Lower leg skin (tissue), 4 donors: ENCODE data around the gene CSRP3. TPM values are rescaled to one million over a fixed set of nuclear protein-coding genes. Genes with fewer than 3 reads are reported as not detected.

Experiments
- DNase-seq, 2 donors: peaks; one replicate each; pipeline ENCODE4 v3.0.0-alpha.2; 2019; ENCODE audit warnings: low spot score in 2 of 2
- H3K4me3 ChIP-seq: fragments of 200-600 bp; sonication (generic); 2 replicates; pipeline ENCODE4 v1.5.1; 2017; ENCODE audit warnings: mild to moderate bottlenecking, low read depth; ENCODE audit not compliant: poor library complexity, severe bottlenecking
- POLR2A ChIP-seq, 2 donors: fragments of 450-650 bp; IDR thresholded peaks; one replicate each; pipeline ENCODE4 v1.6.1; 2016 to 2017; ENCODE audit warnings: antibody characterized with exemption in 2 of 2, mild to moderate bottlenecking in 1 of 2, moderate library complexity in 1 of 2
- WGBS, 2 donors: methylation state at CpG; one replicate each; pipeline ENCODE4 v1.1.5; 2018; 5-methylcytosine and 5-hydroxymethylcytosine counted together
- intact Hi-C: fragments of 100-400 bp; cut with DNase I; formaldehyde crosslinking; loops from one replicate; pipeline ENCODE4 v1.15.0; 2023; ENCODE audit warnings: low total_unique reads
- total RNA-seq, 4 donors: library from RNA; depleted of rRNA; stranded (reverse); fragments of >200 nt; gene quantifications; one replicate each; pipeline ENCODE4 v1.1.0, GENCODE V29; 2016
- TF ChIP-seq, protein P1 (sequence below), 3 donors: fragments of 450-650 bp; IDR thresholded peaks; one replicate each; pipeline ENCODE4 v1.5.1; 2016; ENCODE audit warnings: antibody characterized with exemption in 3 of 3, mild to moderate bottlenecking in 3 of 3, moderate library complexity in 2 of 3

The CSRP3 gene
- total RNA-seq, 4 donors from 2014 or later, result not detected

DNA sequence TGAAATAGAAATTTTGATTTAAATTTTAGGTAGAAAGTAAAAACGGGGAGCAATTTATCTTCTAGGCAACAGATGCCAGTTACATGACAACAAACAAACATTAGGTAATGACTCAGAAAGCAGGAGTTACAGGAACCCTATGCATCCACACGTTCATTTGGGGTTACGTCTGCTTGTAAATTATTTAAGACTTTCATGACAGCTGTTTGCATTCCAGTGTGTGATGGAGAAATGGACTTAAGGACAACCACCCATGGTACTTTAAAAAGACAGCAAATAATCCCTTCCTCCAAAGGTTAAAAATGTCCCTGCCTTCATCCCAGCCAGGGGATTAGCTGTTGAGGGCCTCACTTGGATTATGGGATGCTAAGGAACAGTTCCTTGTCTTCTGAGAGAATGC is 27.2 kb upstream of the CSRP3 start:
- intact Hi-C loops, result no loop called here
- H3K4me3 ChIP-seq, result no peak overlapping the region
- 50 to 54% methylated on average over 3 of the region's 3 CpGs for WGBS, 2 donors
- TF ChIP-seq, protein P1, sequence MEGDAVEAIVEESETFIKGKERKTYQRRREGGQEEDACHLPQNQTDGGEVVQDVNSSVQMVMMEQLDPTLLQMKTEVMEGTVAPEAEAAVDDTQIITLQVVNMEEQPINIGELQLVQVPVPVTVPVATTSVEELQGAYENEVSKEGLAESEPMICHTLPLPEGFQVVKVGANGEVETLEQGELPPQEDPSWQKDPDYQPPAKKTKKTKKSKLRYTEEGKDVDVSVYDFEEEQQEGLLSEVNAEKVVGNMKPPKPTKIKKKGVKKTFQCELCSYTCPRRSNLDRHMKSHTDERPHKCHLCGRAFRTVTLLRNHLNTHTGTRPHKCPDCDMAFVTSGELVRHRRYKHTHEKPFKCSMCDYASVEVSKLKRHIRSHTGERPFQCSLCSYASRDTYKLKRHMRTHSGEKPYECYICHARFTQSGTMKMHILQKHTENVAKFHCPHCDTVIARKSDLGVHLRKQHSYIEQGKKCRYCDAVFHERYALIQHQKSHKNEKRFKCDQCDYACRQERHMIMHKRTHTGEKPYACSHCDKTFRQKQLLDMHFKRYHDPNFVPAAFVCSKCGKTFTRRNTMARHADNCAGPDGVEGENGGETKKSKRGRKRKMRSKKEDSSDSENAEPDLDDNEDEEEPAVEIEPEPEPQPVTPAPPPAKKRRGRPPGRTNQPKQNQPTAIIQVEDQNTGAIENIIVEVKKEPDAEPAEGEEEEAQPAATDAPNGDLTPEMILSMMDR (IDR thresholded peaks at IDR 0.05), result no peak
- TF ChIP-seq POLR2A (IDR thresholded peaks at IDR 0.05), result no peak
- DNase-seq, result no peak

DNA sequence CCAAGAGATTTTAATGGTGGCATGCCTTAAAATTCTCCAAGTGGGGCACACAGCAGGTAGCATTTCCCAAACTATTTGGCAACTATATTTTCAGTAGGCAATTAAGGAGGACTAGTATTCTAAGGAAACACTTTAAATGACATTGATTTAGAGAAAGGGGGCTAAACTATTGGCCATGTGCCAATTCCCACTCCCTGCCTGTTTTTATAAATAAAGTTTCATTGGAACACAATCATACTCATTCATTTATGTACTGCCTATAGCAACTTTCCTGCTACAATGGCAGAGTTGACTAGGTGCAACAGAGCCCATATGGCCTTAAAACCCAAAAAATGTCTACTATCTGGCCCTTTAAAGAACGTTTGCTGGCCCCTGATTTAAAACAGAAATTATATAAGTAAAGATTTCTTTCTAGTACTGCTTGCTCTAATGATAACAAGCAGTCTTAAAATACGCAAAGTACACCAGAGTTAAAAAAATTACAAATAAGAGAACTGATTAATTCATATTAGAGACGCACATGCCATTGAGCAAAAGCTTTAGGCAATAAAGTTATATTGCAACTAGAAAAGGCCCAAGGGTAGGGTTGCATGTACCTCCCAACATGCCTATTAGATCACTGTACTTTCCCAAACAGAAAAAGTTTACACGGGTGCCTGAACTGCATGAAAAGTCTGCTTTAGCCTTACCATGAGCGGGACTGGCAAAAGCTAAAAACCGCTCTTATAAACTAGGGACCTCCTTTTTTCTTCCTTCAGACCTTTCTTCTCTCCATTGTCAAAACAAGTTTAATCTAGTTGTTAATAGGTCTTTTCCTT is 24.8 kb upstream of the CSRP3 start:
- 72 to 73% methylated on average over 6 of the region's 6 CpGs for WGBS, 2 donors
- DNase-seq, result no peak
- TF ChIP-seq, protein P1 (IDR thresholded peaks at IDR 0.05), result no peak
- TF ChIP-seq POLR2A (IDR thresholded peaks at IDR 0.05), result no peak
- intact Hi-C loops, result no loop called here
- no peak overlapping the region for H3K4me3 ChIP-seq

DNA sequence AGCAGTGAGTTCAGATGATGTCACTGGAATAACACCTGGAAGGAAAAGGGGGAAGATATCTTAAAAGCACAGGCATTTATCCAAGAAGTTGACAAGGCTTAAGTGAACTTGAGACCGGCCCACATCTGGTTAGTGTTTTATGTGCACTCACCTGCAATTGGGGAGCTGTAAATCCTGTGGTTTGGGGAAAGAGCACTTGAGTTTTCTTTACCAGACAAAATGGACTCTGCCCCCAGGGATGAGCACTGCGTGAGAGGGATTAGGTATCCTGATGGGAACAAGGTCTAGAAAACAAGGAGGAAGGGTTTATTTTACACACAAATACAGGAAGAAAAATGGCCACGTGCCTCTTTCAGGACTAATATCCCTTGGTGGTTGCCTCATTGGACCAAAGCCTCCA is 23.8 kb upstream of the CSRP3 start:
- TF ChIP-seq, protein P1 (IDR thresholded peaks at IDR 0.05), result no peak
- no peak for TF ChIP-seq POLR2A (IDR thresholded peaks at IDR 0.05)
- 85 to 90% methylated on average over 3 of the region's 3 CpGs for WGBS, 2 donors
- no peak for DNase-seq
- intact Hi-C loops, result no loop called here
- no peak overlapping the region for H3K4me3 ChIP-seq

DNA sequence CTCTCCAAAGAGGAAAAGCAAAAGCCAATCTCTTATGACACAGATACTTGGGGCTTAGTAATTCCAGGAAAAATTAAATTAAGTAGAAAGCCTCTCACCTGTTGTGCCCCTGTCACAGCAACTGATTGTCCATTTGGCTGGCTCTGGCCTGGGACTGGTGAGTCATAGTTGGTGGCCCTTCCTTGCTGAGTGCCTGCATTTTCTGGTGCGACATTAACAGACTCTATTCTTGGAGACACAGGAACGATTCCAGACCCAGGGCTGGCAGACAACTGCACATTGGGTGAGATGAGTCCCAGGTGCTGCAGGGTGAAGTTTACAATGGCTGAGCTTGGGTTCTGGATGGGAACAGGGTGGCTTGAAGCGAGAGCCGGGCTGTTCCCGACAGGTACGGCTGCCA is 23.3 kb upstream of the CSRP3 start:
- TF ChIP-seq POLR2A (IDR thresholded peaks at IDR 0.05), result no peak
- TF ChIP-seq, protein P1 (IDR thresholded peaks at IDR 0.05), result no peak
- WGBS, 2 donors, result 82 to 93% methylated on average over 6 of the region's 6 CpGs
- intact Hi-C loops, result no loop called here
- H3K4me3 ChIP-seq, result no peak overlapping the region
- no peak for DNase-seq

DNA sequence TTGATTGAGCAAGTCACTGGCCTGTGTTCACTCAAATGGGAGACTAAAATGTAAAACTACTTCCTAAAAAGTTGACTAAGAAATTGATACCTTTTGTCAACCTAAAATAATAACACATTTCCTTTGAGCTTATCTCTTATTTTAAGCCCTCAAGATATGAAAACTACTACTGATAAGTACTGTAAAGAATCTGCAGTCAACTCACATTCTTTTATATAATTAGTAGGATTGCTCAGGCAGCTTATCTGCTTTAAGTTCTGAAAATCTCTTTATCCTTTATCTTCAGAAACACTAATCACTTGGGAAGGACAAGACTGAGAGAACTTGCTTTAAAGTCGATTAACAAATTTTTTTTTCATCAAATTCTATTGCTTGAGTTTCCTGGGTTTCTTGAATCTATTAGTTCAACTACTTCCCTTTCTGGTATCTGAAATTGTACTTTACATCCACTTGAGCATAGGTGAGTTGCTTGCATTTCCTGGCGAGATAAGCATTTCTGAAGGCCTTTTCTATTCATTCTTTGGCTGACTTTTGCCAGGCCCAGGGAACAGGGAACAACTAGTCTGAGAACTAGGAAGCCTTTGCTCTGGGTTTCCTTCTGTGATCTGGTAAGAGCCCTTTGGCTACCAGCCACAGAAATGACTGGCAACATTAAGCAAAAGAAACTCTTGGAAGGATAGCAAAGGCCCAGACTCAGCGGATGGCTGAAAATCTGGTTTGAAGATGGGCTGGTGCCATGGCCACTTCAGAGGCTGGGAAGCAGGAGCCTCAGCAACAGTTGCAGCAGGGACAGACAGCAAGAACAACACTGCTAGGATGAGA is 19.3 kb upstream of the CSRP3 start:
- no peak for DNase-seq
- WGBS, 2 donors, result 19 to 42% methylated on average over 3 of the region's 3 CpGs
- intact Hi-C loops, result no loop called here
- no peak overlapping the region for H3K4me3 ChIP-seq
- TF ChIP-seq, protein P1 (IDR thresholded peaks at IDR 0.05), result no peak
- TF ChIP-seq POLR2A (IDR thresholded peaks at IDR 0.05), result no peak
